ENCODE measurements around the gene SKIC2. TPM values are rescaled to one million over a fixed set of nuclear protein-coding genes. Genes with fewer than 3 reads are reported as not detected.

SKIC2 gene
- total and polyA plus RNA-seq, 2 of the 8 experiments (the other 6 are each of a cell fraction or from before 2014, with no cell fraction given): 42.1 to 59.7 TPM

DNA sequence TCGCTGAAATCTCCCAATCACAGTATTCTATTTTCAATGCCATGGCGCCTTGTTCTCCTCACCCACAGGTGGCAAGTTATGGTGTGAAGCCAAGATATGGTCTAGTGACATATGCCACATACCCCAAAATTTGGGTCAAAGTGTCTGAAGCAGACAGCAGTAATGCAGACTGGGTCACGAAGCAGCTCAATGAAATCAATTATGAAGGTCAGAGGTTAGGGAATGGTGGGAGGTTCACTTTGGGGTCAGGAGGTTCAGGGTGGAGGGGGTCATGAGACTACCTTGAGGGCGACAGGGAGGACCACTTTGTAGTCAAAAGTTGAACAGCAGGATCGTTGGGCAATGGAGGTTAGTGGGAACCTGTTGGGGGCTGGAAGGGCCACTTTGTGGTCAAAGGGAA, 10.7 kb upstream of the SKIC2 start (continued):
- no peak for TF ChIP-seq E2F6 (IDR thresholded peaks at IDR 0.05)
- no peak for TF ChIP-seq TCF12 (IDR thresholded peaks at IDR 0.05; ENCODE audit: low read depth, low read length)
- TF ChIP-seq CHD7 (IDR thresholded peaks at IDR 0.05; ENCODE audit: insufficient replicate concordance, low read length): no peak
- no peak for TF ChIP-seq RXRA (IDR thresholded peaks at IDR 0.05; ENCODE audit: insufficient read depth, low read depth, low read length)
- TF ChIP-seq SP4 (IDR thresholded peaks at IDR 0.05; ENCODE audit: low read length): no peak
- no peak for TF ChIP-seq GTF2F1 (IDR thresholded peaks at IDR 0.05; ENCODE audit: borderline replicate concordance, low read depth, low read length)
